ENCODE measurements around the gene SAA1. TPM values are rescaled to one million over a fixed set of nuclear protein-coding genes. Genes with fewer than 3 reads are reported as not detected.

Gene SAA1
- polyA plus RNA-seq, 3 donors = not detected

GRCh38 chr11:18225913-18226312, 40.2 kb upstream of the SAA1 start:
- H3K27ac Mint-ChIP-seq = no peak overlapping the region
- no peaks in the 10 kb centered on the region for H3K36me3 ChIP-seq (replicated peaks in 1 of 2; ENCODE audit: control insufficient read depth in 1 of 2, insufficient read depth in 2 of 2, low read length in 2 of 2)
- intact Hi-C loops (cut with micrococcal nuclease) = no loop called here
- H4K20me1 ChIP-seq (ENCODE audit: insufficient read depth, low read length) = no peaks in the 10 kb centered on the region
- H3K79me2 ChIP-seq (ENCODE audit: insufficient read depth, low read length) = no peaks in the 10 kb centered on the region
- H3K9ac ChIP-seq (ENCODE audit: insufficient read depth, low read length, poor library complexity, severe bottlenecking) = no peak overlapping the region
- 52% methylated on average over 2 of the region's 2 CpGs for WGBS (ENCODE audit: insufficient coverage)
- peaks cover 0 to 4% of the 10 kb centered on the region in 2 donors for H3K9me3 ChIP-seq (replicated peaks in 1 of 2; ENCODE audit: control insufficient read depth in 1 of 2, insufficient read depth in 1 of 2, low read length in 2 of 2)
- H3K4me2 ChIP-seq (replicated peaks; ENCODE audit: extremely low read depth, low read length, poor library complexity, severe bottlenecking) = no peak overlapping the region
- no peaks in the 10 kb centered on the region for H3K36me3 Mint-ChIP-seq
- no peak overlapping the region for H3K4me3 Mint-ChIP-seq
- H3K9me3 Mint-ChIP-seq = peaks cover 0 to 7% (median 2%) of the 10 kb centered on the region in 7 donors
- TF ChIP-seq CTCF (IDR thresholded peaks at IDR 0.05) = no peak
- peaks cover 2 to 6% (median 4%) of the 10 kb centered on the region in 3 donors for H3K27me3 Mint-ChIP-seq (ENCODE audit: low read depth in 3 of 3)
- no peak overlapping the region for H3K27ac ChIP-seq (ENCODE audit: low read depth in 1 of 2, low read length in 2 of 2)
- H3K27me3 ChIP-seq (ENCODE audit: control insufficient read depth in 2 of 2, insufficient read depth in 2 of 2, low read length in 2 of 2) = no peaks in the 10 kb centered on the region
- DNase-seq = no peak
- H3K4me3 ChIP-seq (replicated peaks in 1 of 3; ENCODE audit: low read depth in 2 of 3, low read length in 3 of 3) = no peak overlapping the region
- peaks cover 3% of the 10 kb centered on the region for H3K4me1 Mint-ChIP-seq
- H3K4me1 ChIP-seq (ENCODE audit: control insufficient read depth in 1 of 2, insufficient read depth in 2 of 2, low read length in 2 of 2) = no peaks in the 10 kb centered on the region
- no peak overlapping the region for H2AFZ ChIP-seq (ENCODE audit: insufficient read depth, low read depth, low read length, poor library complexity, severe bottlenecking)

- Mint-ChIP-seq H3K36me3 (no peaks in the 10 kb centered on the region), H3K4me1 (peaks cover 3% of the 10 kb centered on the region), H3K27me3 (ENCODE audit: low read depth in 3 of 3) (peaks cover 2 to 8% (median 5%) of the 10 kb centered on the region in 3 donors), H3K9me3 (peaks cover 0 to 4% (median 1%) of the 10 kb centered on the region in 7 donors), H3K4me3 (no peak overlapping the region), H3K27ac (peak overlapping the region in 1 of 7 donors; percentile 47)
- WGBS (ENCODE audit: insufficient coverage) = no CpG with 5 or more reads among the region's 3 CpGs
- no peak for TF ChIP-seq CTCF (IDR thresholded peaks at IDR 0.05)
- Histone ChIP-seq H3K79me2 (ENCODE audit: insufficient read depth, low read length) (no peaks in the 10 kb centered on the region), H3K27ac (ENCODE audit: low read depth in 1 of 2, low read length in 2 of 2) (no peak overlapping the region), H3K27me3 (ENCODE audit: control insufficient read depth in 2 of 2, insufficient read depth in 2 of 2, low read length in 2 of 2) (no peaks in the 10 kb centered on the region), H2AFZ (ENCODE audit: insufficient read depth, low read depth, low read length, poor library complexity, severe bottlenecking) (no peak overlapping the region), H3K4me2 (replicated peaks; ENCODE audit: extremely low read depth, low read length, poor library complexity, severe bottlenecking) (no peak overlapping the region), H3K4me1 (ENCODE audit: control insufficient read depth in 1 of 2, insufficient read depth in 2 of 2, low read length in 2 of 2) (no peaks in the 10 kb centered on the region), H3K4me3 (replicated peaks in 1 of 3; ENCODE audit: low read depth in 2 of 3, low read length in 3 of 3) (no peak overlapping the region), H3K9me3 (replicated peaks in 1 of 2; ENCODE audit: control insufficient read depth in 1 of 2, insufficient read depth in 1 of 2, low read length in 2 of 2) (no peaks in the 10 kb centered on the region), H3K36me3 (replicated peaks in 1 of 2; ENCODE audit: control insufficient read depth in 1 of 2, insufficient read depth in 2 of 2, low read length in 2 of 2) (no peaks in the 10 kb centered on the region), H4K20me1 (ENCODE audit: insufficient read depth, low read length) (no peaks in the 10 kb centered on the region), H3K9ac (ENCODE audit: insufficient read depth, low read length, poor library complexity, severe bottlenecking) (no peak overlapping the region)
- intact Hi-C loops (cut with micrococcal nuclease) = no loop called here
- DNase-seq = peak in 1 of 3 donors; percentile 2
These were observed 36.6 kb upstream of the SAA1 start for GRCh38 chr11:18229501-18229900.

Measured in CD14-positive monocyte (primary cell).